Nephron (organoid): ENCODE measurements around the gene PKLR.
"Not testable (repeated sequence)": the region's sequence is repeated elsewhere in the genome, so short reads cannot be mapped to it uniquely, and the experiment has no call there.

ENCODE experiments used
- H3K27ac Mint-ChIP-seq, 3 experiments: 2 replicates each; pipeline ENCODE4 v1.8.0; 2020; ENCODE audit warnings: mixed read lengths in 3 of 3, mild to moderate bottlenecking in 2 of 3, moderate library complexity in 1 of 3
- H3K27me3 Mint-ChIP-seq: 2 replicates; pipeline ENCODE4 v1.8.0; 2021; ENCODE audit warnings: low read depth, mild to moderate bottlenecking, moderate library complexity, mixed read lengths
- H3K36me3 Mint-ChIP-seq: 2 replicates; pipeline ENCODE4 v1.8.0; 2020; ENCODE audit warnings: low read depth, mixed read lengths
- H3K4me1 Mint-ChIP-seq: 2 replicates; pipeline ENCODE4 v1.8.0; 2020; ENCODE audit warnings: mixed read lengths
- H3K4me3 Mint-ChIP-seq, 3 experiments: 2 replicates each; pipeline ENCODE4 v1.8.0; 2020; ENCODE audit warnings: mild to moderate bottlenecking in 3 of 3, mixed read lengths in 3 of 3, moderate library complexity in 2 of 3
- H3K9me3 Mint-ChIP-seq: 2 replicates; pipeline ENCODE4 v1.8.0; 2020; ENCODE audit warnings: mixed read lengths
- CTCF ChIP-seq, 3 experiments: fragments of 200-600 bp; sonication (generic); IDR thresholded peaks; one replicate each; pipeline ENCODE4 v1.5.0; 2021; ENCODE audit warnings: antibody characterized with exemption in 3 of 3; ENCODE audit not compliant: unreplicated experiment in 3 of 3

The PKLR gene

GRCh38 chr1:155301342-155301841 lies at the start of gene PKLR:
TSS of gene PKLR (minus strand) at chr1:155301438. CDS start at chr1:155301395, 43 bp downstream.
- H3K27ac Mint-ChIP-seq = peak within 1 kb of the TSS in 2 of 3 experiments; percentile 59 to 63
- peaks cover 18% of the 10 kb centered on the region for H3K4me1 Mint-ChIP-seq
- no peak within 1 kb of the TSS for H3K4me3 Mint-ChIP-seq
- TF ChIP-seq CTCF (IDR thresholded peaks at IDR 0.05; ENCODE audit: unreplicated experiment in 3 of 3) = no peak
- no peaks in the 10 kb centered on the region for H3K36me3 Mint-ChIP-seq
- H3K27me3 Mint-ChIP-seq = peaks cover 16% of the 10 kb centered on the region
- peaks cover 3% of the 10 kb centered on the region for H3K9me3 Mint-ChIP-seq

GRCh38 chr1:155342842-155343241 lies 41.6 kb upstream of the PKLR start:
- H3K27me3 Mint-ChIP-seq = no peaks in the 10 kb centered on the region
- no peaks in the 10 kb centered on the region for H3K4me1 Mint-ChIP-seq
- no peak overlapping the region for H3K27ac Mint-ChIP-seq
- TF ChIP-seq CTCF (IDR thresholded peaks at IDR 0.05; ENCODE audit: unreplicated experiment in 3 of 3) = no peak
- H3K9me3 Mint-ChIP-seq = no peaks in the 10 kb centered on the region
- peaks cover 74% of the 10 kb centered on the region for H3K36me3 Mint-ChIP-seq
- no peak overlapping the region for H3K4me3 Mint-ChIP-seq

GRCh38 chr1:155339515-155340097 lies 38.4 kb upstream of the PKLR start:
- Mint-ChIP-seq H3K4me3 (no peak overlapping the region), H3K27me3 (no peaks in the 10 kb centered on the region), H3K4me1 (no peaks in the 10 kb centered on the region), H3K27ac (no peak overlapping the region), H3K9me3 (no peaks in the 10 kb centered on the region), H3K36me3 (peaks cover 71% of the 10 kb centered on the region)
- TF ChIP-seq CTCF (IDR thresholded peaks at IDR 0.05; ENCODE audit: unreplicated experiment in 3 of 3) = no peak

GRCh38 chr1:155334962-155335361 lies 33.7 kb upstream of the PKLR start:
- Mint-ChIP-seq H3K36me3 (peaks cover 56% of the 10 kb centered on the region), H3K4me3 (no peak overlapping the region), H3K4me1 (no peaks in the 10 kb centered on the region), H3K27ac (peak overlapping the region in 2 of 3 experiments; percentile 67 to 74), H3K9me3 (no peaks in the 10 kb centered on the region), H3K27me3 (no peaks in the 10 kb centered on the region)
- no peak for TF ChIP-seq CTCF (IDR thresholded peaks at IDR 0.05; ENCODE audit: unreplicated experiment in 3 of 3)

GRCh38 chr1:155329980-155330598 lies 28.9 kb upstream of the PKLR start:
- Mint-ChIP-seq H3K36me3 (peaks cover 32% of the 10 kb centered on the region), H3K27me3 (no peaks in the 10 kb centered on the region), H3K9me3 (no peaks in the 10 kb centered on the region), H3K4me1 (peaks cover 9% of the 10 kb centered on the region), H3K4me3 (no peak overlapping the region), H3K27ac (no peak overlapping the region)
- no peak for TF ChIP-seq CTCF (IDR thresholded peaks at IDR 0.05; ENCODE audit: unreplicated experiment in 3 of 3)

GRCh38 chr1:155328856-155329255 lies 27.6 kb upstream of the PKLR start:
- not testable (repeated sequence) for H3K27me3 Mint-ChIP-seq, H3K4me1 Mint-ChIP-seq, H3K27ac Mint-ChIP-seq, H3K9me3 Mint-ChIP-seq, H3K4me3 Mint-ChIP-seq
- peaks cover 32% of the 10 kb centered on the region for H3K36me3 Mint-ChIP-seq
